Gastrocnemius medialis (tissue), 4 donors: Measurements from ENCODE around the gene FAM89A. TPM values are rescaled to one million over a fixed set of nuclear protein-coding genes. Genes with fewer than 3 reads are reported as not detected.
A peak's percentile ranks its signal among the peaks of the same experiment; 100 is the strongest.

Experiments used
- ATAC-seq, 2 donors: fragments of 150-250 bp; one replicate each; pipeline ENCODE4 v1.9.1; 2016
- DNase-seq, 2 donors: peaks; one replicate each; pipeline ENCODE4 v3.0.0-alpha.2; 2019
- H3K27ac ChIP-seq, 4 donors: fragments of 200-600 bp; sonication (generic); 1 replicate in 1 of 4; 2 replicates in 3 of 4; pipeline ENCODE4 v1.5.1; 2016 to 2018; ENCODE audit warnings: mild to moderate bottlenecking in 2 of 4, moderate library complexity in 1 of 4
- H3K27me3 ChIP-seq, 3 donors: fragments of 200-600 bp; sonication (generic) in 2 of 3; 1 replicate in 1 of 3; 2 replicates in 2 of 3; pipeline versions ENCODE4 v1.5.1 to v1.6.0; 2016 to 2019; ENCODE audit warnings: mild to moderate bottlenecking in 1 of 3, moderate library complexity in 1 of 3
- H3K36me3 ChIP-seq, 2 donors: fragments of 200-600 bp; sonication (generic) in 1 of 2; one replicate each; pipeline ENCODE4 v1.5.1; 2017 to 2018
- H3K4me1 ChIP-seq, 2 donors: fragments of 200-600 bp; sonication (generic) in 1 of 2; one replicate each; pipeline ENCODE4 v1.5.1; 2016 to 2017; ENCODE audit warnings: mild to moderate bottlenecking in 2 of 2
- H3K4me3 ChIP-seq, 4 donors: fragments of 200-600 bp; sonication (generic) in 3 of 4; 1 replicate in 1 of 4; 2 replicates in 3 of 4; pipeline ENCODE4 v1.5.1; 2016 to 2019; ENCODE audit warnings: mild to moderate bottlenecking in 2 of 4
- H3K9me3 ChIP-seq, 3 donors: fragments of 200-600 bp; sonication (generic) in 2 of 3; 1 replicate in 1 of 3; 2 replicates in 2 of 3; pipeline ENCODE4 v1.5.1; 2016 to 2019
- POLR2A ChIP-seq, 2 donors: fragments of 450-650 bp; IDR thresholded peaks; one replicate each; pipeline ENCODE4 v1.6.1; 2017; ENCODE audit warnings: antibody characterized with exemption in 2 of 2, mild to moderate bottlenecking in 2 of 2, moderate library complexity in 2 of 2
- in situ Hi-C, 4 donors: fragments of 200-750 bp; cut with MboI; loops; one replicate each; pipeline versions ENCODE4 v1.15.0 to v1.8.0; 2017; ENCODE audit warnings: low sequenced_read_pairs in 4 of 4
- intact Hi-C: fragments of 100-400 bp; cut with DNase I; formaldehyde crosslinking; loops from one replicate; pipeline ENCODE4 v1.15.1; 2023; ENCODE audit warnings: low total_unique reads
- total RNA-seq, 4 donors: library from RNA; depleted of rRNA; stranded (reverse); fragments of >200 nt; gene quantifications; one replicate each; pipeline versions ENCODE4 v1.1.0 to v1.2.3, GENCODE V29; 2016
- TF ChIP-seq, protein P1 (sequence below), 5 experiments: fragments of 450-650 bp in 3 of 5; fragments of 200-600 bp in 2 of 5; sonication (generic) in 2 of 5; IDR thresholded peaks in 4 of 5; conservative IDR thresholded peaks in 1 of 5; 1 replicate in 4 of 5; 2 replicates in 1 of 5; pipeline ENCODE4 v1.5.1; 2016 to 2019; ENCODE audit warnings: antibody characterized with exemption in 5 of 5, mild to moderate bottlenecking in 3 of 5, moderate library complexity in 3 of 5

Gene FAM89A
- total RNA-seq, result 1 to 10 TPM; 2.1 to 8.6 (median 5.3) TPM

DNA sequence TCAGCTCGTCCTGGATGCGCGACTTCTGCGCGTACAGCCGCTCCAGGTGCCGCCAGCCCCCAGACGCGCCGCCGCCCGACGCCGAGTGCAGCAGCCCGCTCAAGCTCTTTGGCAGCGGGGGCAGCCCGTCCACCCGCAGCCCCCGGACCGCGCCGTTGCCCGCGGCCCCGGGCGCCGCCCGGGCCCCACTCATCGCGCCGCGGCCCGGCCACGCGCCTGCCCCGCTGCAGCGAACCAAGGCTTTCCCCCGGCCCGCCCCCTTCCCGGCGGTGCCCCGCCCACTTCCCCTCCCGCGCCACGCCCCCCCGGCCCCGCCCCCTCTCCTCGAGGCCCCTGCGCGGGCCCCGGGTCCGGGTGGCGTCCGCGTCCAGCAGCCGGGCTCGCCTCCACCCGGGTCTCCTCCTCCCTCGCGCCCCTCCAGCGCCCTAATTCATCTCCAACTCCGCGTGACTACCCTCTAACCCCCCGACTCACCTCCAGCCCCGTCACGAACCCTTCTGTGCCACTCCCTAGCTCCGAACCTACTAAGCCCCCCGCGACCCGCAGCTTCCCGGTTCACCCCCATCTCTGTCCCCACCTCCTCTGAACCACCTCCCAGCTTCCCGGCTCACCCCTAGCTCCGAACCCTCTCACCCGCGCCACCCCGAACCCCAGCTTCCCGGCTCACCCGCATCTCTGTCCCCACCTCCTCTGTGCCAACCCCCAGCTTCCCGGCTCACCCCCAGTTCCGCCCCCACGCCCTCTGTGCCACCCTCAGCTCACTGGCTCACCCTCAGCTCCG, at the start of gene FAM89A:
TSS of gene FAM89A (minus strand) at position 236 of the 781 bp plus-strand sequence. CDS start at position 193, 43 bp downstream.
- DNase-seq (no peak), ATAC-seq (peak; percentile 56 to 68)
- Histone ChIP-seq H3K4me3 (peak within 1 kb of the TSS; percentile 53 to 83 (median 70)), H3K4me1 (peaks cover 8% of the 10 kb centered on the region in 2 donors), H3K36me3 (no peaks in the 10 kb centered on the region), H3K9me3 (no peaks in the 10 kb centered on the region), H3K27me3 (peaks cover 12 to 42% (median 19%) of the 10 kb centered on the region in 3 donors), H3K27ac (peak within 1 kb of the TSS in 3 of 4 donors; percentile 22 to 69 (median 59))
- in situ Hi-C loops, result no loop called here
- TF ChIP-seq POLR2A (IDR thresholded peaks at IDR 0.05), result peak; percentile 15 to 28
- TF ChIP-seq, protein P1, sequence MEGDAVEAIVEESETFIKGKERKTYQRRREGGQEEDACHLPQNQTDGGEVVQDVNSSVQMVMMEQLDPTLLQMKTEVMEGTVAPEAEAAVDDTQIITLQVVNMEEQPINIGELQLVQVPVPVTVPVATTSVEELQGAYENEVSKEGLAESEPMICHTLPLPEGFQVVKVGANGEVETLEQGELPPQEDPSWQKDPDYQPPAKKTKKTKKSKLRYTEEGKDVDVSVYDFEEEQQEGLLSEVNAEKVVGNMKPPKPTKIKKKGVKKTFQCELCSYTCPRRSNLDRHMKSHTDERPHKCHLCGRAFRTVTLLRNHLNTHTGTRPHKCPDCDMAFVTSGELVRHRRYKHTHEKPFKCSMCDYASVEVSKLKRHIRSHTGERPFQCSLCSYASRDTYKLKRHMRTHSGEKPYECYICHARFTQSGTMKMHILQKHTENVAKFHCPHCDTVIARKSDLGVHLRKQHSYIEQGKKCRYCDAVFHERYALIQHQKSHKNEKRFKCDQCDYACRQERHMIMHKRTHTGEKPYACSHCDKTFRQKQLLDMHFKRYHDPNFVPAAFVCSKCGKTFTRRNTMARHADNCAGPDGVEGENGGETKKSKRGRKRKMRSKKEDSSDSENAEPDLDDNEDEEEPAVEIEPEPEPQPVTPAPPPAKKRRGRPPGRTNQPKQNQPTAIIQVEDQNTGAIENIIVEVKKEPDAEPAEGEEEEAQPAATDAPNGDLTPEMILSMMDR (IDR thresholded peaks at IDR 0.05 in 4 of 5, conservative IDR thresholded peaks at IDR 0.05 in 1 of 5), result no peak
- intact Hi-C loops, result no loop called here

DNA sequence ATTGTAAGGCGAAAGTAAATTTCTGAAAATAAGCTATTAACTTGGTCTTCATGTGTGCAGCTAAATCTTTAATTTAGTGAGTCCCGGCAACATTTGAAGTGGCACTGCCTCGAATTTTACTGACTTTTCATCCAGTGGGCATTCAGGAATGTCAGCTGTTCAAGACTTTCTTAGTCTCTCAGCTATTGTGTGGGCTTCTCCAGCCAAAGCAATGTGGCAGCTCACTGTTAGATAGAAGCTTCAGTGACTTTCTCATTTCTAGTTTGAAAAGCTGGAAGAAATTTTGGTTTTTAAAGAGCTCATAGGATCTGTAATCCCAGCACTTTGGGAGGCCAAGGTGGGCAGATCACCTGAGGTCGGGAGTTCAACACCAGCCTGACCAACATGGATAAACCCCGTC, 44.3 kb upstream of the FAM89A start:
- Histone ChIP-seq H3K27ac (no peak overlapping the region), H3K27me3 (no peaks in the 10 kb centered on the region), H3K9me3 (no peaks in the 10 kb centered on the region), H3K36me3 (no peaks in the 10 kb centered on the region), H3K4me1 (no peaks in the 10 kb centered on the region), H3K4me3 (no peak overlapping the region)
- no peak for TF ChIP-seq POLR2A (IDR thresholded peaks at IDR 0.05)
- in situ Hi-C loops (no loop called here), intact Hi-C loops (no loop called here)
- DNase-seq (no peak), ATAC-seq (no peak)

DNA sequence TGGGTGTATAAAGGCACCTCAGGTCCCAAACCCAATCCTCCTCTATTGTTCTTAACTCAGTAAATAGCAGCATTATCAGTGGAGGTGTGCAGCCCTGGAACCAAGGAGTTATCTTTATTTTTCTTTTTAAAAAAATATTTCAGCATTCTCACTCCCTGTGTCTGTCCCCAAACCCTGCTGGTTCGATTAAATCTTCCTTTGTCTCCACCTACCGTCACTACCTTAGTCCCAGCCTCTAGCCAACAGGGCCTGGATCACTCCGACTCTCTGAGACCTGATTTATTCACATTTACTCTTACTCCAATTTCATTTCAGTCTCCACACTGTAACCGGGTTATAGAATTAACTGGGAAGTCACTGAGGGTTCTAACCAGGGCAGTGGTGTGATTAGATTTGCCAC, 39.1 kb upstream of the FAM89A start:
- Histone ChIP-seq H3K36me3 (no peaks in the 10 kb centered on the region), H3K4me1 (no peaks in the 10 kb centered on the region), H3K27ac (no peak overlapping the region), H3K4me3 (no peak overlapping the region), H3K9me3 (no peaks in the 10 kb centered on the region), H3K27me3 (no peaks in the 10 kb centered on the region)
- ATAC-seq, result no peak
- in situ Hi-C loops (no loop called here), intact Hi-C loops (no loop called here)
- DNase-seq, result no peak
- no peak for TF ChIP-seq POLR2A (IDR thresholded peaks at IDR 0.05)
- TF ChIP-seq, protein P1 (IDR thresholded peaks at IDR 0.05 in 4 of 5, conservative IDR thresholded peaks at IDR 0.05 in 1 of 5), result no peak

DNA sequence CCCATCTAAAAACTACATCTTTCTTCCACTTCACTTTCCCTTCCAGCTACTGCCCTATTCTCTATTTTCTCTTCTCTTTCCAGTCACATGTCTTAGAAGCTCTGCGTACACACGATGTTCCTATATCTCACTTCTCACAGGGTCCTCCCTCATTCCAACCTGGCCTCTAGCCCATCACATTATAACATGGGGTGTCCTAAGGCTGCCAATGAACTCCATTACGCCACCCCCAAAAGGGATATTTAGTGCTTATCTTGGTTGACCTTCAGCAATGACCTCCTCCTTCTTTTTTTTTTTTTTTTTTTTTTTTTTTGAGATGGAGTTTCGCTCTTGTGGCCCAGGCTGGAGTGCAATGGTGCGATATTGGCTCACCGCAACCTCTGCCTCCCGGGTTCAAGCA, 38.2 kb upstream of the FAM89A start:
- Histone ChIP-seq H3K4me3 (no peak overlapping the region), H3K9me3 (no peaks in the 10 kb centered on the region), H3K27ac (no peak overlapping the region), H3K27me3 (no peaks in the 10 kb centered on the region), H3K36me3 (no peaks in the 10 kb centered on the region), H3K4me1 (no peaks in the 10 kb centered on the region)
- DNase-seq (no peak), ATAC-seq (no peak)
- TF ChIP-seq, protein P1 (IDR thresholded peaks at IDR 0.05 in 4 of 5, conservative IDR thresholded peaks at IDR 0.05 in 1 of 5), result no peak
- TF ChIP-seq POLR2A (IDR thresholded peaks at IDR 0.05), result no peak
- in situ Hi-C loops, result no loop called here
- intact Hi-C loops, result no loop called here

DNA sequence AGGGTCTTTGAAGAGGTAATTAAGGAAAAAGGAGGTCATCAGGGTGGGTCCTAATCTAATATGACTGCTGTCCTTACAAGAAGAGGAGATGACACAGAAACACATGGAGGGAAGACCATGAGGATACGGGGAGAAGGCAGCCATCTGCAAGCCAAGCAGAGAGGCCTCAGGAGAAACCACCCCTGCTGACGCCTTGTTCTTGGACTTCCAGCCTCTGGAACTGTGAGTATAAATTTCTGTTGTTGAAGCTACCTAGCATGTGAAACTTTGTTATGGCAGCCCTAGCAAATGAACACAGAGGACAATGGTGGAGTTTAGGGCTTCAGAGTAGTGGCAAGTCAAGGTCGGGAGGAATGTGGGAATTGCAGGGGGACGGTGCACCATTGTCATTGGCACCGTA, 36.7 kb upstream of the FAM89A start:
- Histone ChIP-seq H3K4me1 (no peaks in the 10 kb centered on the region), H3K27ac (no peak overlapping the region), H3K9me3 (no peaks in the 10 kb centered on the region), H3K36me3 (no peaks in the 10 kb centered on the region), H3K27me3 (no peaks in the 10 kb centered on the region), H3K4me3 (no peak overlapping the region)
- in situ Hi-C loops, result no loop called here
- TF ChIP-seq, protein P1 (IDR thresholded peaks at IDR 0.05 in 4 of 5, conservative IDR thresholded peaks at IDR 0.05 in 1 of 5), result no peak
- TF ChIP-seq POLR2A (IDR thresholded peaks at IDR 0.05), result no peak
- no peak for ATAC-seq
- intact Hi-C loops, result no loop called here
- DNase-seq, result no peak
